ENCODE measurements around the gene HK1. TPM values are rescaled to one million over a fixed set of nuclear protein-coding genes. Genes with fewer than 3 reads are reported as not detected.
A peak's percentile ranks its signal among the peaks of the same experiment; 100 is the strongest.
"Not testable (repeated sequence)": the region's sequence is repeated elsewhere in the genome, so short reads cannot be mapped to it uniquely, and the experiment has no call there.

The HK1 gene
- total RNA-seq, 1 experiment from 2014 or later, result 18.9 TPM

DNA sequence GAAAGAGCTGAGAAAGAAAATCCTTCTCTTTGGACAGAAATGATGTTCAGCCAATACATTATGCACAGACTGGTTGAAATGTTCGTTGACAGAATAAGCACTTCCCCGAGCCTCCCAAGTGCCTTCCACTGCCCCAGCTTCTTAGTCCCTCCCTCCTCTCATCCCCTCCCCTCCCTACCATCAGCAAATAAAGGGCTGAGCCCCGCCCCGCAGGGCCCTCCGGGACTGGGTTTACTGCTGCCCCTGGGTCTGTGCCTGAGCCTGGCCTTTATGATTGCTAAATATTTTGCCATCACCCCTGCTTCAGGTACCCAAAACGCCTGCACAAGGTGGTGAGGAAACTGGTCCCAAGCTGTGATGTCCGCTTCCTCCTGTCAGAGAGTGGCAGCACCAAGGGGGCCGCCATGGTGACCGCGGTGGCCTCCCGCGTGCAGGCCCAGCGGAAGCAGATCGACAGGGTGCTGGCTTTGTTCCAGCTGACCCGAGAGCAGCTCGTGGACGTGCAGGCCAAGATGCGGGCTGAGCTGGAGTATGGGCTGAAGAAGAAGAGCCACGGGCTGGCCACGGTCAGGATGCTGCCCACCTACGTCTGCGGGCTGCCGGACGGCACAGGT is 30.1 kb upstream of the HK1 start:
- no peak for DNase-seq (ENCODE audit: low read depth, low spot score)
- in situ Hi-C loops (cut with HindIII; ENCODE audit: low pct_unique_long_range_greater_than_20kb, low sequenced_read_pairs), result no loop called here

DNA sequence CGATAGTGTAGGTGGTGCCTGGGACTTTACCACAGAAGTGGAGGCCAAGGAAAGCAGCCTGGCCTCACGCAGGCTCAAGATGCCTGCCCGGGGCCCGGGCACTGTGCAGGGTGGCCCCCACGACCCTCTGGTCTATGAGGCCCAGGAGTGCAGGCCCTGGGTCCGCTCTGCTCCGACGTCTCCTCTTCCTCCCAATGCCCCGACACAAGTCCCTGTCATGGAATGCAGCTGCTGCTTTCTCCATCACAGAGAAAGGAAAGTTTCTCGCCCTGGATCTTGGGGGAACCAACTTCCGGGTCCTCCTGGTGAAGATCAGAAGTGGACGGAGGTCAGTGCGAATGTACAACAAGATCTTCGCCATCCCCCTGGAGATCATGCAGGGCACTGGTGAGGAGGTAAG is 28.3 kb upstream of the HK1 start:
- in situ Hi-C loops (cut with HindIII; ENCODE audit: low pct_unique_long_range_greater_than_20kb, low sequenced_read_pairs), result no loop called here
- no peak for DNase-seq (ENCODE audit: low read depth, low spot score)

DNA sequence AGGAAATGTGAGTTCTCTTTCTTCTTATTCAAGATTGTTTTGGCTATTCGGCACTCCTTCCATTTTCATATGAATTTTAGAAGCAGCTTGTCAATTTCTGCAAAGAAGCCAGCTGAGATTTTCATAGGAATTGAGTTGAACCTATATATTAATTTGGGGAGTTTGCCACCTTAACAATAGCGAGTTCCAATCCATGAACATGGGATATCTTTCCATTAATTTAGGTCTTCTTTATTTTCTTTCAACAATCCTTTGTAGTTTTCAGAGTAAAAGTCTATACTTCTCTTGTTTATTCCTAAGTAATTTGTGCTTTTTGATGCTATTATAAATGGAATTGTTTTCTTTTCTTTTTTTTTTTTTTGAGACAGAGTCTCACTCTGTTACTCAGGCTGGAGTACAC is 26.9 kb upstream of the HK1 start:
- in situ Hi-C loops (cut with HindIII; ENCODE audit: low pct_unique_long_range_greater_than_20kb, low sequenced_read_pairs); DNase-seq (ENCODE audit: low read depth, low spot score): not testable (repeated sequence)

DNA sequence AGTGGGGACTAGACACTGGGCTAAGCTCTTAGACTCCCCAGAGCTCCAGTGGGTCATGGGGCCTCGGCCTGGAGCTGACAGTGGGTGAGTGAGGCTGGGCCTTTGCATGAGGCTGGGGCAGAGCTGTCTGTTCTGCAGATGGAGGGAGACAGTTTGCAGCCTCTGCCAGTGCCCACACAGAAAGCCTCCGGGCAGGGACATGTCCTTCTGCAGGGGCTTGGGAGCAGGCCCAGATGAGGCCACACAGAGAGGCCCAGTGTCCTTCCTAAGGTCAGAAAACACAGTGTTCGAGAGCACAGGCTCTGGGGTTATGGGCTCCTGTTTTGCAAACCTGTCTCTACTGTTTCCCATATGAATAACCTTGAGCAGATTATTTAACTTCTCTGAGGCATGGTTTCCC is 25.1 kb upstream of the HK1 start:
- in situ Hi-C loops (cut with HindIII; ENCODE audit: low pct_unique_long_range_greater_than_20kb, low sequenced_read_pairs), result no loop called here

DNA sequence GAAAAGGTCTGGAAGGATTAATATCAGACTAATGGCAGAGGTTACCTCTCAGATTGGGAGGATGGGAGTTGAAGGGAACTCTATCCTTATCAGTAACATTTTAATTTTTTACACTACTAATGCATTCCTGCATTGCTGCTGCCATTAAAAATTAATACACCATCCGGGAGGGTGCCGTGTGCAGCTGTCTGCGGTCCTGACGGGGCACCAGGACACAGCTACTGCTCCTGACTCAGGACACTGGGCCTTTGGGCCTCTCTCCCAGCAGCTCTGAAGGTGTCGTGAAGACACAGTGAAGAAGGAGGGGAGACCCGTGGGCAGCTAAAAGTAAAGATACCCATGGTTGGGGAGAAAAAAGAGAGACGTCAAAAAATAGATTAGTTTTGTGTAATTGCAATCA is 23.4 kb upstream of the HK1 start:
- no peak for DNase-seq (ENCODE audit: low read depth, low spot score)
- in situ Hi-C loops (cut with HindIII; ENCODE audit: low pct_unique_long_range_greater_than_20kb, low sequenced_read_pairs), result no loop called here

More for the DNA sequence above, 25.1 kb upstream of the HK1 start:
- DNase-seq (ENCODE audit: low read depth, low spot score), result no peak

DNA sequence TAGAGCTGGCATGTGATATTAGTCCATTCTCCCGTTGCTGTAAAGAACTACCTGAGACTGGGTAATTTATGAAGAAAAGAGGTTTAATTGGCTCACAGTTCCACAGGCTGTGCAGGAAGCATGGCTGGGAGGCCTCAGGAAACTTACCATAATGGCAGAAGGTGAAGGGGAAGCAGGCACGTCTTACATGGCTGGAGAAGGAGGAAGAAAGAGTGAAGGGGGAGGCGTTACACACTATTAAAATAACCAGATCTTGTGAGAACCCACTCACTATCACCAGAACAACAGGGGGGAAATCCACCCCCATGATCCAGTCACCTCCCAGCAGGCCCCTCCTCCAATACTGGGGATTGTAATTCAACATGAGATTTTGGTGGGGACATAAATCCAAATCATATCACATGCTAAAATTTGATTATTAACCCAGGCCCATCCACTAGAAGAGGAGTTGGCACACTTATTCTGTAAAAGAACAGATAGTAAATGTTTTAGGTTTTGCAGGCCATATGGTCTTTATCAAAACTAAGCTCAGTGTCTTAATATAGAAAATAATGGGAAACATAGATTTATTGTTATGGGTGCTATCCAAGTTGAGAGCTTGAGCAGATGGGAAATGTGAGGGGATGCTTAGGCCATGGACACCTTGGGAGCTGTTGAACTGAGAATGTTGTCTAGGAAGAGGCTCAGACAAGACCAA is 18.6 kb upstream of the HK1 start:
- in situ Hi-C loops (cut with HindIII; ENCODE audit: low pct_unique_long_range_greater_than_20kb, low sequenced_read_pairs), result no loop called here

DNA sequence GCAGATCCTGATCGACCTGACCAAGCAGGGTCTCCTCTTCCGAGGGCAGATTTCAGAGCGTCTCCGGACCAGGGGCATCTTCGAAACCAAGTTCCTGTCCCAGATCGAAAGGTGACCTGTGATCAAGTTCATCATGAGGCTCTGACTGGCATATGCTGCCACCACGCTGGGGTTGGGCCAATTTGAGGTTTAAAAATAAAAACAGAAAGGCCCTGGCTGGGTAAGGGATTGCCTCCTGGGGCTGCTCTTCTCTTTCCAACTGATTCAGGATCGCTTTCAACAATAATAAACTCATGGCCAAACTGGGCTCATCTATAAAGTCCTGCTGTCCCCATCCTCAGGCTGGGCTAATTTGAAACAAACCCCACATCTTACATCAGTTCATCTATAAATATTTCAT is 17.1 kb upstream of the HK1 start:
- no peak for DNase-seq (ENCODE audit: low read depth, low spot score)
- in situ Hi-C loops (cut with HindIII; ENCODE audit: low pct_unique_long_range_greater_than_20kb, low sequenced_read_pairs), result no loop called here

More for the DNA sequence above, 18.6 kb upstream of the HK1 start:
- DNase-seq (ENCODE audit: low read depth, low spot score), result no peak

DNA sequence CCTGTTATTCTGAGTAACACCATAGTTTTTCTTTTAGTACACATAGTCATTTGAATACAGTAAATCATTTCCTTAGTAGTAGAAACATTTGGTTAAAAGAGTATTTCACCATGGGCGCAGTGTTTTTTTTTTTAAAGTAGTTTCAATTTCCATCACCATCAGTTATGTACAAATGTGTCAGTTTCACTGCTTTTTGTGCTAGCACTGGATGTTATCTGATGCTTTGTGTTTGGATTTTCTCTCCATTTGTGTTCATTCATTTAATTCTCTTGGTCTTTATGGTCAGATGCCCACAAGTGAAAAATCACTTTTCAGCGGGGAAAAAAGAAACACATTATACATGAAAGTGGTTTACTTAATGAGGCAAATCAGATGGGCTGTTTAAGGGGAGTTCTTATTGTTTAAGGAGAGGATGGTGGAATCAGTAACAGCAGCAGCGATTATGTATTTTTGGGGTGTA is 16.0 kb upstream of the HK1 start:
- in situ Hi-C loops (cut with HindIII; ENCODE audit: low pct_unique_long_range_greater_than_20kb, low sequenced_read_pairs), result no loop called here
- no peak for DNase-seq (ENCODE audit: low read depth, low spot score)

DNA sequence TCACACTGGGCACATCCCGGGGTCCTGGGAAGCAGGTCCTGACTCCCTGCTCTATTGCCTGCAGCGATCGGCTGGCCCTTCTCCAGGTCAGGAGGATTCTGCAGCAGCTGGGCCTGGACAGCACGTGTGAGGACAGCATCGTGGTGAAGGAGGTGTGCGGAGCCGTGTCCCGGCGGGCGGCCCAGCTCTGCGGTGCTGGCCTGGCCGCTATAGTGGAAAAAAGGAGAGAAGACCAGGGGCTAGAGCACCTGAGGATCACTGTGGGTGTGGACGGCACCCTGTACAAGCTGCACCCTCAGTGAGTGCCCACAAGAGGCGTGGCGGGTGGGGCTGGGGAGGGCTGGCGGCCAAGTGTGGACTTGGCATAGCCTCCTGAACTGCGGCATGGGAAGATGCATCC is 12.8 kb upstream of the HK1 start:
- in situ Hi-C loops (cut with HindIII; ENCODE audit: low pct_unique_long_range_greater_than_20kb, low sequenced_read_pairs), result no loop called here
- DNase-seq (ENCODE audit: low read depth, low spot score), result no peak

DNA sequence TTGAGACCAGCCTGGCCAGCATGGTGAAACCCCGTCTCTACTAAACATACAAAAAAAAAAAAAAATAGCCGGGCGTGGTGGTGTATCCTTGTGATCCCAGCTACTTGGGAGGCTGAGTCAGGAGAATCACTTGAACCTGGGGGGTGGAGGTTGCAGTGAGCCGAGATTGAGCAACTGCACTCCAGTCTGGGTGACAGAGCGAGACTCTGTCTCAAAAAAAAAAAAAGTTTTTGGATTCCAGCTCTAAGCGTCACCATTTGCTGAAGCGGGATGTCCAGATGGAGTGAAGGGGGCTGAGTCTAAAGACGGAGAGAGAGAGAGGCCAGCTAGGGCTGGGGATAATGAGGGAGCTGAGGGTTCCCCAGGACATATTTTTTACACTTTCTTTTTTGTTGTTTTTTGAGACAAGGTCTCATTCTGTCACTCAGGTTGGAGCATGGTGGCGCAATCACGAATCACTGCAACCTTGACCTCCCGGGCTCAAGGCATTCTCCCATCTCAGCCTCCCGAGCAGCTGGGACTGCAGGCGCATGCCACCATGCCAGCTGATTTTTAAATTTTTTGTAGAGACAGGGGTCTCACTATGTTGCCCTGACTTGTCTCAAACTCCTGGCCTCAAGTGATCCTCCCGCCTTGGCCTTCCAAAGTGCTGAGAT is 9.4 kb upstream of the HK1 start:
- in situ Hi-C loops (cut with HindIII; ENCODE audit: low pct_unique_long_range_greater_than_20kb, low sequenced_read_pairs), result no loop called here
- no peak for DNase-seq (ENCODE audit: low read depth, low spot score)

DNA sequence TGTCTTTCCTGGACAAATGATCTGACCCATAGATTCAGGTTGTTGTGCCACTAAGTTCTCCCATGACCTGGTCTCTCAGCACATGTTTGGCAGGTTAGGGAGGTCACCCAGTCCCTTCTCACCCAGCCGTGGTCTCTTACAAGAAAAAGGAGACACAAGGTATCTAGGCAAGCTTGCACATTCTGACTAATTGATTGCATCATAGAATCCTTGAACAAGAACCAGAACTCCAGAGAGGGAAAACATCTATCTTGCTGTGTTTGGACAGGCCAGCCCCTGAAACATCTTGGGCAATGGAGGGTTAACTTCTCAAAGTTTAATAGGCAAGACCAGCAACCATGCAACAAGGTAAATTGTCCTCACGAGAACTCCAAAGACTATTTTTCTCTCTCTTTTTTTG is 8.5 kb upstream of the HK1 start:
- DNase-seq (ENCODE audit: low read depth, low spot score), result no peak
- in situ Hi-C loops (cut with HindIII; ENCODE audit: low pct_unique_long_range_greater_than_20kb, low sequenced_read_pairs), result no loop called here

DNA sequence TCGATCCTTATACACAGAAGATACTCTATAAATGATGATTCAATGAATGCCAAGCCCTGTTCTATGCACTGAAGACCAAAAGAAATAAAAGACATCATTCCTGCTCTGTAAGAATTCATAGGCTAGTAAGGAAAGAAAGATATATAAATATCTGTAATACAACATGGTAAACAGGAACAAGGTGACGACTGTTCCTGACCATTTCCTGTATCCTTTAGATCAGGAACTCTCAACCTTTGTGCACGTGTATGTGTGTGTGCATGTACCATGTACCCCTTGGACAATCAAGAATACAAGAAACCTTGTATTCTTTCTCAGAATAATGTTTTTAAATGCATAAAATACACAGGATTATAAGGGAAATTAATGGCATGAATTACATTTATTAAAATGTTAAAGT is 7.3 kb upstream of the HK1 start:
- in situ Hi-C loops (cut with HindIII; ENCODE audit: low pct_unique_long_range_greater_than_20kb, low sequenced_read_pairs), result no loop called here
- no peak for DNase-seq (ENCODE audit: low read depth, low spot score)

DNA sequence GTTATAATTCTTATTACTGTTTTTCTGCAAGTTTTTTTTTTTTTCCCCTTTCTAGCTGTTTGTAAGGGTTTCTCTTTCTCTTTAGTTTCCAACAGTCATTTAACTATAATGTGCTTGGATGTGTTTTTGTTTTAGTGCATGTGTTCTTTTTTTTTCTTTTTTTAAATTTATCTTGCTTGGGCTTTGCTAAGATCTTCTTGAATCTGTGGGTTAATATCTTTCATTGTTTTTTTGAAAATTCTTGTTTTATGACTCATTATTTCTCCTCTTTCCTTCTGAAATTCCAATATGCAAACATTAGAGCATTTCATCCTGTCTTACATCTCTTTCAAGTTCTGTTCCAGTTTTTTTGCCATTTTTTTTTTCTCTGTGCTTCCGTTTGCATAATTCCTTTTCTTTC is 5.7 kb upstream of the HK1 start:
- no peak for DNase-seq (ENCODE audit: low read depth, low spot score)
- in situ Hi-C loops (cut with HindIII; ENCODE audit: low pct_unique_long_range_greater_than_20kb, low sequenced_read_pairs), result no loop called here

DNA sequence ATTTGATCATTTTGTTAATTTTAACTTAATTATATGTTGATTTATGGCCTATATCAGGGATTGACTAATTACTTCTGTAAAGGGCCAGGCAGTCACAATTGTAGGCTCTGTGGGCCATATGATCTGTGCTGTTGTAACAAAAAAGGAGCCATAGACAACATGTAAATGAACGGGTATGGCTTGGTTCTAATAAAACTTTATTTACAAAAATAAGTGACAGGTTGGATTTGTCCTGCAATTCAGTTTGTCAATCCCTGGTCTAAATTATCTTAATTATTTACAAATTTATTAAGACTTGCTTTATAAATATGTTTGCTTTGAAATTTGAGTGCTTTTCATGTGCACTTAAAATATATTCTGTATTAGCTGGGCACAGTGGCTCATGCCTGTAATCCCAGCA is 2.9 kb upstream of the HK1 start:
- in situ Hi-C loops (cut with HindIII; ENCODE audit: low pct_unique_long_range_greater_than_20kb, low sequenced_read_pairs), result no loop called here
- no peak for DNase-seq (ENCODE audit: low read depth, low spot score)

DNA sequence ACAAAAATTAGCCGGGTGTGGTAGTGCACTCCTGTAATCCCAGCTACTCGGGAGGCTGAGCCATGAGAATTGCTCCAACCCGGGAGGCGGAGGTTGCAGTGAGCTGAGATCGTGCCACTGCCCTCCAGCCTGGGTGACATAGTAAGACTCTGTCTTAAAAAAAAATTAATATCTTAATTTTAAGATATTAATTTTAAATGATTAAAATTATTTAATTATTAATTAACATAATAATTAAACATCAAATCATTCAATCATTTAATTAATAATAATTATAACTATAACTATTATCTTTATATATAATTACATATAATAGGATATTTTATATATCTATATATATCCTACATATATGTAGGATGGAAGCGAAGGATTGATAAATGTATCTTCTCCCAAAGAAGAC is 1.8 kb upstream of the HK1 start:
- in situ Hi-C loops (cut with HindIII; ENCODE audit: low pct_unique_long_range_greater_than_20kb, low sequenced_read_pairs), result no loop called here
- DNase-seq (ENCODE audit: low read depth, low spot score), result no peak

DNA sequence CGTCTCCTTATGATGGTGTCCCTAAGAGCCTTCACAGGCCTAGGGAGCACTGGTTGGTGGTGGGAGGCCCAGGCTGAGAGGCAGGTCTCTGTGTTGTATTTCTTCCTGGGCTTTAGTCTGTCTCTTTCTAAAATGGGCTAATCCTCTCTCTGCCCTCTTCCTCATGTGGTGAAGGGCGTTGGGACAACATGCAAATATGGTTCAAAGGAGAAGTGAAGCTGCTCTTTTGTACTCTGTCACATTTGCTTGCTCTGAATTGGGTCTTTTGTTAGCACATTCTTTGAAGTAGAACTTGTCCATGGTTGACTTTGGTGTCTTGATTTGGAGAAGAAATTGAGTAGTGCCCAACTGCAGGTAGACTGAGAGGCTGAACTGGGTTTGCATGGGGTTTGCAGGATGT is 814 bp downstream of the HK1 start:
- in situ Hi-C loops (cut with HindIII; ENCODE audit: low pct_unique_long_range_greater_than_20kb, low sequenced_read_pairs), result no loop called here
- DNase-seq (ENCODE audit: low read depth, low spot score), result peak; percentile 2

DNA sequence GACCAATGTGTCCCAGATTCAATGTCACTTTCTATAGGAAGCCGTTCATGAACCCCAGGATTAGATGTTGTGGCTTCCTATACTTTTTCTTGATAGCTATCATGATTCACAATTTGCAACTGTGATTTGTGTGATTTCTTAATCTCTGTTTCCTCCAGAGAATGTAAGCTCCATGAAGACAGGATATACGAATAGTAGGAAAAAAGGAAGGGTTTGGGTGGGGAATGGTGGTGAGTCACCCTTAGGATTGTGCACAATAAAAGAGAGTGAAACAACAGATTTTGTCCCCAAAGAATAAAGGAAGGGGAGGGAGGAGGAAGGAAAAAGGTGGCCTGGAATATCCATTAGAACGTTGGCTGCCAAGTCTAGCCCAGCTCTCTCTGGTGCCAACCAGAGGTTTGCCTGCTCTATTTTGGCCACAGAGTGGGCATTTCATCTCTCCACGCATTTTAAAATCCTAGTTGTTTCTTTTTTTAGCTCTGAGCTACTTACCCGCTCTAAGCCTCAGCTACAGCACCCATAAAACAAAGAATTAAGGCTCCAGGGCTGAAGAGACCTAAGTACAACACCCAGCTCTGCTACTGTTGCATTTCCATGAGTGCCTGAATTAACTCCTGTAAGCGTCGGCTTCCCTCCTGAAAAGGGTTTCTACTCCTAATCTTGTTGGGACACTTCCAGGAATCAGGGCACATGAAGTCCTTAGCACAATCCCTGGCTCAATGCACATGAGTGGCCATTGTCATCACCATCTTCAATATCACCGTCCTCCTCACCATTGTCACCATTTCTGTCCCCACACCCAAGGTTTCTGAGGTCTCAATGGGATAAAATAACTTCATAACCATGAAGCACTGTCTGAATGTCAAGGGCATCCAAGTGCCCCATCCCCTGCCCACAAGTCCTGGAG is 3.5 kb downstream of the HK1 start:
- DNase-seq (ENCODE audit: low read depth, low spot score), result no peak
- in situ Hi-C loops (cut with HindIII; ENCODE audit: low pct_unique_long_range_greater_than_20kb, low sequenced_read_pairs), result no loop called here

DNA sequence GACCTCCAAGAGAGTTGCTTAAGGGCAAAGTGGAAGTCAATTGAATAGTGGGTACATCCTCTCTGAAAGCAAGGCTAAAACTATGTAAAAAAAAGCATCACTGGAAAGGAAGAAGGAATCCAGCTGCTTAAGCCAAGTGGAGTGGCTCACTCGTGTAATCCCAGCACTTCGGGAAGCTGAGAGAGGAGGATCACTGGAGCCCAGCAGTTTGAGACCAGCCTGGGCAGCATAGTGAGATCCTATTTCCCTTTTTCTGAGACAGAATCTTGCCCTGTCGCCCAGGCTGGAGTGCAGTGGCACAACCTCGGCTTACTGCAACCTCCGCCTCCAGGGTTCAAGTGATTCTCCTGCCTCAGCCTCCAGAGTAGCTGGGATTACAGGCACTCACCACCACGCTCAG is 6.1 kb downstream of the HK1 start:
- in situ Hi-C loops (cut with HindIII; ENCODE audit: low pct_unique_long_range_greater_than_20kb, low sequenced_read_pairs); DNase-seq (ENCODE audit: low read depth, low spot score): not testable (repeated sequence)

All from SK-MEL-5 (cell line).